ENCODE data around the gene FMN1.

FMN1 gene

GRCh38 chr15:32844118-32844711 lies 350.3 kb downstream of the FMN1 start:
- DNase-seq, result peak; percentile 48

GRCh38 chr15:32843219-32843815 lies 351.2 kb downstream of the FMN1 start:
- DNase-seq, result no peak

GRCh38 chr15:32842081-32842480 lies 352.4 kb downstream of the FMN1 start:
- no peak for DNase-seq

GRCh38 chr15:32840507-32841245 lies 353.8 kb downstream of the FMN1 start:
- no peak for DNase-seq

- no peak for DNase-seq
Measured at GRCh38 chr15:32838820-32839219, 355.7 kb downstream of the FMN1 start.

- no peak for DNase-seq
Measured at GRCh38 chr15:32838338-32838737, 356.2 kb downstream of the FMN1 start.

GRCh38 chr15:32837935-32838334 lies 356.6 kb downstream of the FMN1 start:
- no peak for DNase-seq

GRCh38 chr15:32834156-32834555 lies 360.4 kb downstream of the FMN1 start:
- no peak for DNase-seq

DNA sequence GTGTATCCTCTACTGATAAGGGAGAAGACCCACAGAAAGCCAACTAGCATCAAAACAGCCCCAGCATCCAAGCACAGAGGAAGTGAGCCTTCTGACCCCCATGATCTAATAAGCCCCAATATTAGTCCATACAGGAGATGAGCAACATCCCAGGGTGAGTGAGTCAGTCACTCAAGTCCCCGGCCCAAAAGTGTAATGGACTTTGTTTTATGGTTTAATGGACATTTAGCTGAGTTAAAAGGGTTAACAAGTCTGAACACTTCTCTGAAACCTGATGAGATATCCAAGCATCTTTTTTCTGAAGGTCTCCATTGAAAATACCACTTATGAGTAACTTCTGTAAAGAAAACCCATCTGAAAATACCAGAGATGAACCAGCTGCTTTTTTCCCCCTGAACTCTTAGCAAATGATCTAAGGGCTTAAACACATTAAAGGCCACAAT lies 361.1 kb downstream of the FMN1 start:
- DNase-seq, result no peak

DNA sequence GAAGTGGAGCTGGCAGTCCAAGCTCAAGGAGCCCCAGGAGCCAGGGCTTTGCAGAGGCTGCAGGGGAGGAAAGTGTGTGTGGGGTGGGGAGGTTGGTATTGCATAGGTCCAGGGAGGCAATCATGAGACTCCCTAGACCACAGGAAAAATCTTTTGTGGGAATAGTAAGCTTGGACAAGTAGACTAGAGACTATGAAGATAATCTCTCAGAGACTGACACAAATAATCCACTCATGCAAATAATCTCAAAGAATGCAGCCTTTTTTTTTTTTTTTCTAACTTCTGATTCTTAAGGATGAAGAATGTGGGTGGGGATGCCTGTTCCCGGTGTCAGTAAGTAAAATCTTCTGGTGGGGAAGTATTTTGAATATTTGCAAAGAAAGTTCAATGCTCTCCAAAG lies 363.0 kb downstream of the FMN1 start:
- DNase-seq, result no peak

GRCh38 chr15:32830241-32830640 lies 364.3 kb downstream of the FMN1 start:
- DNase-seq, result no peak

GRCh38 chr15:32829436-32829835 lies 365.1 kb downstream of the FMN1 start:
- DNase-seq, result no peak

DNA sequence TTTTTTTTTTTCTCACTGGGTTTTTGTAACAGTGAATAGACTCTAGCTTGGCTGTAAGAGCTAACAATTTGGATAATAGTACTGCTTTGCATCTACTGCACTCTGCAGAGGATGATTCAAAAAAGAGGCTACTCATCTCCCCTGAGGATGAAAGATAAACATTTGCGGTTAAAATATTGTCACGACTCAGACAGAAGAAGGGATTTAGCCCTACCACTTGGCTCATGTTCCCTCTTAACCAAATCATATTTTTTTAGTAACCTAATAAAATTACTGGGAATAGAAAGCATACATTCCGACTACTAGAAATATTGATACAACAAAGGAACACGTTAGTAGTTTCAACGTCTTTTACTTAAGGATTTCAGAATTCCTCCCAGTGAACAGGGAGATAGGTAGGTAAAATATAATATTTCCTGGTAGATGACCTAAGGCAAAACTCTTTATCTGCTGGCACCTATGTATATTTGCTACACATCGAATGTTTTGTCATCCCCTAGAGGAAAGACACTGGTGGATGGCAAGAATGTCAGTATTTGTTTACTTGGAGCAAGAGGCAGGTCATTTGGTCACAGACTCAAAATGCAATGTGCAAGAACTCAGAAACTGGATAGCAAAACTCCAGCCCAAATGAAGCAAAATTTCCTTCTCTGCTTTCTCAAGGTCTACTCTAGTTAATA lies 365.9 kb downstream of the FMN1 start:
- no peak for DNase-seq

DNA sequence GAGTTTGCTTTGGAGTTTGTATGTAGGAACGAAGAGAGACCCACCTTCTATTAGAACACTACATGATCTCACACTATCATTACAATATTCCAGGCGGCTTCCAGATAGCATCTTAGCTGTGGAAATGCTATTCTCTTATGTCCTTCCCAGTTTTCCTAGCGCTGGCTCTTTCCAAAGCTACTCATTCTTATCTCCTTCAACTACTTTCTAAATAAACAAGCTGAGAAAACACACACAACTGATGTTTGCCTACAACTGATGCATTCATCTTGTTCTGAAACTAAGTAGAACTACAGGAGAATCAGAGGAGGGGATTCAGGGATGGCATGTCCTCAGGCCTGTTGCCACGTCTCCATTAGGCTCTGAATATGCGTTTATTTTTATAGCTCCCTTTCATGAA lies 367.8 kb downstream of the FMN1 start:
- no peak for DNase-seq

- DNase-seq, result no peak
Measured at GRCh38 chr15:32825219-32825618, 369.3 kb downstream of the FMN1 start.

DNA sequence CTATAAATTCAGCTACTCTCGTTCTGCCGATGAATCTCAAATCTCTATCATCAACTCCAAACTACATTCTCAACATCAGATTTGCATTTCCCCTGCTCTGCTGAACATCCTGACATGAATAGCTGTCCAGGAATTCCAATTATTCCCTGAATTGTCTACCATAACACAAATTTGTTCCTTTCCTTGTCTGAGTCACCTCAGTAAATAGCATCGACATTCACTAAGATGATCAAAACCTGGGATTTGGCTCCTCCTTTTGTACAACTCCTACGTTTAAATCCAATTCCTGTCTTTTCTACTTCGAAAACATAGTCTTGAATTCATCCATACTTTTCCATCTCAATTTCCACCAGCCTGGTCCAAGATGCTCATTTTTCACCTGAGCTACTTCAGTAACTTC lies 369.7 kb downstream of the FMN1 start:
- DNase-seq, result no peak

- no peak for DNase-seq
Measured at GRCh38 chr15:32823750-32824149, 370.8 kb downstream of the FMN1 start.

GRCh38 chr15:32822739-32823138 lies 371.8 kb downstream of the FMN1 start:
- no peak for DNase-seq

- DNase-seq, result no peak
Measured at GRCh38 chr15:32819448-32819847, 375.1 kb downstream of the FMN1 start.

GRCh38 chr15:32818758-32819447 lies 375.6 kb downstream of the FMN1 start:
- DNase-seq, result peak; percentile 55

DNA sequence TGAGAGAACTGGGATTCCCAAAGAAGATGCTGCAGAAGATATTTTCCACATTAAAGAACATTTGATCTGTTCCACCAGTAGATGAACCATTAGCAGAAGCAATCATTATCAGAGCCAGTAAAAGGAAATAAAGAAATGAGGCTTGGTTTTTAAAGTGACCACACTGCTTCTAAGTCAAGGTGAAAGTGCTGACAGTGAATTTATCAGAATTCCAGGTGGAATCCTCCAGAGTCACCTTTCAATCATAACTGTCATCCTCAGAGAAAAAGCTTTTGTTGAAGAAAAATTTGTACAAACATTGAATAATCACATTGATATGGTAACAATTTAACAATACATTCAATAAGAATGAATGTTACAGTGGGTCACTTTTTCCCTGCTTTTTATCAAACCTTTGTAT lies 376.9 kb downstream of the FMN1 start:
- no peak for DNase-seq

GRCh38 chr15:32807331-32807730 lies 387.2 kb downstream of the FMN1 start:
- no peak for DNase-seq

- DNase-seq, result no peak
Measured at GRCh38 chr15:32803631-32804030, 390.9 kb downstream of the FMN1 start.

All from NCI-H2171 treated with DMSO at 0.1 percent for 48 hours (cell line).